ENCODE results near the gene SULF2. TPM values are rescaled to one million over a fixed set of nuclear protein-coding genes. Genes with fewer than 3 reads are reported as not detected.

The SULF2 gene
- total RNA-seq, 1 experiment from 2014 or later = 44.8 TPM

- DNase-seq (ENCODE audit: low spot score) = no peak
Observed at GRCh38 chr20:47747669-47748031, 37.6 kb downstream of the SULF2 start.

GRCh38 chr20:47744803-47745202 is 40.5 kb downstream of the SULF2 start:
- in situ Hi-C loops (cut with HindIII; ENCODE audit: low sequenced_read_pairs) = no loop called here
- DNase-seq (ENCODE audit: low spot score) = no peak

More at GRCh38 chr20:47747669-47748031, 37.6 kb downstream of the SULF2 start:
- in situ Hi-C loops (cut with HindIII; ENCODE audit: low sequenced_read_pairs) = no loop called here

- no peak for DNase-seq (ENCODE audit: low spot score)
- in situ Hi-C loops (cut with HindIII; ENCODE audit: low sequenced_read_pairs) = no loop called here
Observed at GRCh38 chr20:47743671-47744070, 41.6 kb downstream of the SULF2 start.

- DNase-seq (ENCODE audit: low spot score) = no peak
- in situ Hi-C loops (cut with HindIII; ENCODE audit: low sequenced_read_pairs) = no loop called here
Observed at GRCh38 chr20:47741669-47742608, 43.3 kb downstream of the SULF2 start.

GRCh38 chr20:47740862-47741184 is 44.5 kb downstream of the SULF2 start:
- no peak for DNase-seq (ENCODE audit: low spot score)
- in situ Hi-C loops (cut with HindIII; ENCODE audit: low sequenced_read_pairs) = no loop called here

GRCh38 chr20:47740121-47740861 is 45.0 kb downstream of the SULF2 start:
- in situ Hi-C loops (cut with HindIII; ENCODE audit: low sequenced_read_pairs) = no loop called here
- DNase-seq (ENCODE audit: low spot score) = no peak

GRCh38 chr20:47737923-47738322 is 47.4 kb downstream of the SULF2 start:
- in situ Hi-C loops (cut with HindIII; ENCODE audit: low sequenced_read_pairs) = no loop called here
- no peak for DNase-seq (ENCODE audit: low spot score)

GRCh38 chr20:47736570-47737152 is 48.6 kb downstream of the SULF2 start:
- in situ Hi-C loops (cut with HindIII; ENCODE audit: low sequenced_read_pairs) = no loop called here
- no peak for DNase-seq (ENCODE audit: low spot score)

- in situ Hi-C loops (cut with HindIII; ENCODE audit: low sequenced_read_pairs) = no loop called here
Observed at GRCh38 chr20:47735412-47736400, 49.6 kb downstream of the SULF2 start.

GRCh38 chr20:47734870-47735269 is 50.4 kb downstream of the SULF2 start:
- in situ Hi-C loops (cut with HindIII; ENCODE audit: low sequenced_read_pairs) = no loop called here
- no peak for DNase-seq (ENCODE audit: low spot score)

More at GRCh38 chr20:47735412-47736400, 49.6 kb downstream of the SULF2 start:
- DNase-seq (ENCODE audit: low spot score) = no peak

- no peak for DNase-seq (ENCODE audit: low spot score)
- in situ Hi-C loops (cut with HindIII; ENCODE audit: low sequenced_read_pairs) = no loop called here
Observed at GRCh38 chr20:47733892-47734291, 51.4 kb downstream of the SULF2 start.

- no peak for DNase-seq (ENCODE audit: low spot score)
- in situ Hi-C loops (cut with HindIII; ENCODE audit: low sequenced_read_pairs) = no loop called here
Observed at GRCh38 chr20:47730744-47731143, 54.5 kb downstream of the SULF2 start.

GRCh38 chr20:47729472-47729871 is 55.8 kb downstream of the SULF2 start:
- no peak for DNase-seq (ENCODE audit: low spot score)
- in situ Hi-C loops (cut with HindIII; ENCODE audit: low sequenced_read_pairs) = no loop called here

- in situ Hi-C loops (cut with HindIII; ENCODE audit: low sequenced_read_pairs) = no loop called here
- DNase-seq (ENCODE audit: low spot score) = no peak
Observed at GRCh38 chr20:47727909-47728361, 57.3 kb downstream of the SULF2 start.

GRCh38 chr20:47727170-47727880 is 58.0 kb downstream of the SULF2 start:
- in situ Hi-C loops (cut with HindIII; ENCODE audit: low sequenced_read_pairs) = no loop called here
- DNase-seq (ENCODE audit: low spot score) = no peak

- no peak for DNase-seq (ENCODE audit: low spot score)
- in situ Hi-C loops (cut with HindIII; ENCODE audit: low sequenced_read_pairs) = no loop called here
Observed at GRCh38 chr20:47726632-47727031, 58.6 kb downstream of the SULF2 start.

- in situ Hi-C loops (cut with HindIII; ENCODE audit: low sequenced_read_pairs) = no loop called here
- peak; percentile 55 for DNase-seq (ENCODE audit: low spot score)
Observed at GRCh38 chr20:47725248-47725973, 59.9 kb downstream of the SULF2 start.

- DNase-seq (ENCODE audit: low spot score) = no peak
- in situ Hi-C loops (cut with HindIII; ENCODE audit: low sequenced_read_pairs) = no loop called here
Observed at GRCh38 chr20:47724910-47725247, 60.4 kb downstream of the SULF2 start.

All from G401 (cell line).